OCI-LY7 (cell line): Measurements from ENCODE around the gene EGFL7. TPM values are rescaled to one million over a fixed set of nuclear protein-coding genes. Genes with fewer than 3 reads are reported as not detected.

Source experiments
- BruUV-seq: library from RNA; stranded (reverse); fragments of 400-500 nt; replicated peaks from 2 replicates; lab custom pipeline; 2021; lab: Mats Ljungman, UMichigan
- CTCF ChIA-PET: fragments of 300-600 bp; sonication (Branson Sonifier 250); formaldehyde crosslinking; loops from one replicate; lab custom pipeline; 2022; ENCODE audit warnings: antibody characterized with exemption; ENCODE audit not compliant: unreplicated experiment; lab: Charles Lee
- POLR2A ChIA-PET: fragments of 300-600 bp; sonication (Branson Sonifier 250); formaldehyde crosslinking; loops from one replicate; lab custom pipeline; 2022; ENCODE audit warnings: antibody characterized with exemption; lab: Charles Lee
- DNase-seq: peaks from one replicate; pipeline ENCODE4 v3.0.0-alpha.2; 2015; ENCODE audit warnings: low spot score
- H2AFZ ChIP-seq: fragments of 200-600 bp; sonication (generic), shearing (Covaris generic); 2 replicates; pipeline ENCODE4 v1.6.1; 2014; ENCODE audit warnings: mild to moderate bottlenecking, antibody characterized with exemption, low read length, moderate library complexity
- H3K27ac ChIP-seq: fragments of 200-600 bp; sonication (generic); 2 replicates; pipeline ENCODE4 v1.5.1; 2014; ENCODE audit warnings: mixed run types, low read depth, mild to moderate bottlenecking, moderate library complexity, low read length, inconsistent platforms; ENCODE audit not compliant: poor library complexity, severe bottlenecking
- H3K36me3 ChIP-seq: fragments of 200-600 bp; sonication (generic); 2 replicates; pipeline ENCODE4 v1.6.1; 2014; ENCODE audit warnings: mild to moderate bottlenecking, antibody characterized with exemption, low read length, moderate library complexity, mixed read lengths; ENCODE audit not compliant: insufficient read depth
- H3K4me1 ChIP-seq: fragments of 200-600 bp; sonication (generic); 2 replicates; pipeline ENCODE4 v1.5.1; 2014; ENCODE audit warnings: mild to moderate bottlenecking, low read length; ENCODE audit not compliant: insufficient read depth, poor library complexity, severe bottlenecking
- H3K4me2 ChIP-seq: fragments of 200-600 bp; sonication (generic); 2 replicates; pipeline ENCODE4 v1.6.1; 2014; ENCODE audit warnings: mild to moderate bottlenecking, low read length
- H3K4me3 ChIP-seq: fragments of 200-600 bp; sonication (generic); 2 replicates; pipeline ENCODE4 v1.5.1; 2014; ENCODE audit warnings: mild to moderate bottlenecking, low read depth, low read length; ENCODE audit not compliant: poor library complexity, severe bottlenecking
- H3K79me2 ChIP-seq: fragments of 200-600 bp; sonication (generic); 2 replicates; pipeline ENCODE4 v1.6.1; 2016; ENCODE audit warnings: low read depth, mild to moderate bottlenecking, low read length, moderate library complexity, mixed read lengths; ENCODE audit not compliant: insufficient read depth
- H3K9me2 ChIP-seq: fragments of 200-600 bp; sonication (generic); 2 replicates; pipeline ENCODE4 v1.6.1; 2016; ENCODE audit warnings: mild to moderate bottlenecking, low read length, mixed read lengths; ENCODE audit not compliant: insufficient read depth
- H3K9me3 ChIP-seq: fragments of 200-600 bp; sonication (generic); 2 replicates; pipeline ENCODE4 v1.6.1; 2014; ENCODE audit warnings: mild to moderate bottlenecking, mixed run types, low read length, mixed read lengths
- H4K20me1 ChIP-seq: fragments of 200-600 bp; sonication (generic); 2 replicates; pipeline ENCODE4 v1.6.1; 2014; ENCODE audit warnings: mild to moderate bottlenecking, antibody characterized with exemption, low read length, moderate library complexity, mixed read lengths; ENCODE audit not compliant: insufficient read depth
- CTCF ChIP-seq: fragments of 200-600 bp; sonication (generic); conservative IDR thresholded peaks from 2 replicates; pipeline ENCODE4 v1.5.1; 2014; ENCODE audit warnings: mild to moderate bottlenecking, antibody characterized with exemption, low read length, moderate library complexity, mixed read lengths
- EZH2phosphoT487 ChIP-seq: fragments of 200-600 bp; sonication (generic); IDR thresholded peaks from 2 replicates; pipeline ENCODE4 v1.6.1; 2018; ENCODE audit warnings: low read depth, borderline replicate concordance, mild to moderate bottlenecking, mixed run types, antibody characterized with exemption, low read length, moderate library complexity, mixed read lengths
- intact Hi-C: fragments of 100-400 bp; cut with micrococcal nuclease; formaldehyde crosslinking; loops from one replicate; pipeline ENCODE4 v1.10.0; 2022; ENCODE audit not compliant: unreplicated experiment
- total RNA-seq, 2 experiments: library from RNA; depleted of rRNA in 1 of 2; stranded (reverse); fragments of >200 nt in 1 of 2; shearing (Covaris generic) in 1 of 2; gene quantifications; 2 replicates each; pipeline ENCODE4 v1.2.3, GENCODE V29; 2014 to 2022

EGFL7 gene
- total RNA-seq, 2 experiments from 2014 or later = not detected

DNA sequence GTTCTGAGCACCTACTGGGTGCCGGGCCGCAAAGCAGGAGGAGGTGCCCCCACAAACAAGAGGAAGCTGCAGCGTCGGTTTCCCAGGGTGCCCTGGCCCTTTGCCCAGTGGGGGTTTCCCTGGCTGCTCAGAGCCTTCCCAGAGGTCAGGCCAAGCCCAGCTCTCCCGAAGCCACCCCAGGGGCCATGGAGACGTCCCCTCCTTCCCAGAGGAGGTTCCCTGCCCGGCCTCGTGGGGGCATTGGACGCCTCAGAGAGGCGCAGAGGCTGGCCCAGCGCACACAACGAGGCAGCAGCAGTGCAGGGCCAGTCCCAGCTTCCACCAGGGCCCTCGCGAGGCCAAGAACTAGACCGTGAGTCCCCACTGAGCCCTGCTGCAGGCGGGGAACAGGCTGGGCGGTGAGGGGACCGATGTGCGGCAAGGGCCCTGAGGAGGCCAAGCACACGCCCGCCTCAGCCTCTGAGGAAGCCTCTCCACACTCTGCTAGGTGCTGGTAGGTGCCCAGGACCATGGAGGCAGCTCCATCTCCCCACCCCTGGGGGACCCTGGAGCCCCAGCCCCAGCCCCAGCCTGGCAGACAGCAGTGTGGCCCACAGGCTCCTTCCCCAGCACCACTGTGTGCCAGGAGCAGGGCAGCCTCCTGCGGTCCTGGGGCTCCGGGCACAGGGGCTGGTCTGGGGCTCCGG is 56.6 kb downstream of the EGFL7 start:
- no peak for TF ChIP-seq EZH2phosphoT487
- TF ChIP-seq CTCF = no peak

GRCh38 chr9:136720251-136720897 is 57.7 kb downstream of the EGFL7 start:
- CTCF ChIA-PET = no interaction called here
- BruUV-seq = no TSS peak
- intact Hi-C loops = no loop called here
- no peak overlapping the region for H3K4me2 ChIP-seq
- peaks cover 5% of the 10 kb centered on the region for H4K20me1 ChIP-seq
- TF ChIP-seq EZH2phosphoT487 (no peak), CTCF (no peak)
- H2AFZ ChIP-seq = no peak overlapping the region
- H3K4me1 ChIP-seq = peaks cover 13% of the 10 kb centered on the region
- no peak overlapping the region for H3K27ac ChIP-seq
- no peak for DNase-seq
- POLR2A ChIA-PET = interaction anchor here (0.7 kb wide), 1 partner anchor 23 kb away, joined by 5 read pairs; no protein-coding TSS in a partner anchor
- H3K9me2 ChIP-seq = no peaks in the 10 kb centered on the region
- H3K79me2 ChIP-seq = peaks cover 5% of the 10 kb centered on the region; the same call in 1 of the 2 replicates
- H3K9me3 ChIP-seq = no peaks in the 10 kb centered on the region
- H3K36me3 ChIP-seq = peaks cover 39% of the 10 kb centered on the region
- no peak overlapping the region for H3K4me3 ChIP-seq

More for the DNA sequence above, 56.6 kb downstream of the EGFL7 start:
- no peak for DNase-seq
- Histone ChIP-seq H3K4me1 (peaks cover 7% of the 10 kb centered on the region), H3K79me2 (no peaks in the 10 kb centered on the region), H3K27ac (no peak overlapping the region), H3K4me2 (no peak overlapping the region; the same call in 1 of the 2 replicates), H3K36me3 (peaks cover 28% of the 10 kb centered on the region), H4K20me1 (peaks cover 4% of the 10 kb centered on the region; the same call in 1 of the 2 replicates), H3K9me3 (no peaks in the 10 kb centered on the region), H2AFZ (no peak overlapping the region), H3K9me2 (no peaks in the 10 kb centered on the region), H3K4me3 (no peak overlapping the region)
- ChIA-PET CTCF (no interaction called here), POLR2A (interaction anchor here (0.6 to 0.8 kb wide), 3 partner anchors 10 to 404 kb away, joined by 4 to 11 read pairs (median 5); no protein-coding TSS in a partner anchor)
- BruUV-seq = no TSS peak
- intact Hi-C loops = no loop called here

GRCh38 chr9:136720898-136721338 is 58.2 kb downstream of the EGFL7 start:
- H3K27ac ChIP-seq = no peak overlapping the region
- H3K36me3 ChIP-seq = peaks cover 44% of the 10 kb centered on the region
- no peaks in the 10 kb centered on the region for H3K9me3 ChIP-seq
- peaks cover 10% of the 10 kb centered on the region for H4K20me1 ChIP-seq
- BruUV-seq = no TSS peak
- no peaks in the 10 kb centered on the region for H3K9me2 ChIP-seq
- intact Hi-C loops = no loop called here
- ChIA-PET CTCF (no interaction called here), POLR2A (no interaction called here)
- peaks cover 18% of the 10 kb centered on the region for H3K4me1 ChIP-seq
- peaks cover 11% of the 10 kb centered on the region for H3K79me2 ChIP-seq
- H3K4me3 ChIP-seq = no peak overlapping the region
- no peak for TF ChIP-seq EZH2phosphoT487
- no peak overlapping the region for H3K4me2 ChIP-seq
- no peak overlapping the region for H2AFZ ChIP-seq
- DNase-seq = no peak
